Neutrophil (primary cell): ENCODE results near the gene DSCAML1.

Experiments
- H3K27ac ChIP-seq: fragments of 200-600 bp; sonication (generic); 2 replicates; pipeline ENCODE4 v1.5.1; 2016; ENCODE audit warnings: mild to moderate bottlenecking, moderate library complexity
- H3K27me3 ChIP-seq: fragments of 200-600 bp; sonication (generic); 2 replicates; pipeline ENCODE4 v1.6.0; 2016; ENCODE audit warnings: mild to moderate bottlenecking
- H3K36me3 ChIP-seq: fragments of 200-600 bp; sonication (generic); 2 replicates; pipeline ENCODE4 v1.5.1; 2017
- H3K4me1 ChIP-seq, 2 experiments: fragments of 200-600 bp in 1 of 2; sonication (generic) in 1 of 2; 1 replicate in 1 of 2; 2 replicates in 1 of 2; pipeline versions ENCODE4 v1.5.1 to v1.6.1; 2013 to 2016; ENCODE audit warnings: low read depth in 1 of 2, low read length in 1 of 2, mild to moderate bottlenecking in 1 of 2, moderate library complexity in 1 of 2; ENCODE audit not compliant: control insufficient read depth in 1 of 2, insufficient read depth in 1 of 2
- H3K4me3 ChIP-seq, 2 experiments: fragments of 200-600 bp in 1 of 2; sonication (generic) in 1 of 2; 1 replicate in 1 of 2; 2 replicates in 1 of 2; pipeline ENCODE4 v1.5.1; 2013 to 2016; ENCODE audit warnings: low read depth in 1 of 2, low read length in 1 of 2, mild to moderate bottlenecking in 1 of 2, moderate library complexity in 1 of 2
- H3K9me3 ChIP-seq: fragments of 200-600 bp; sonication (generic); 2 replicates; pipeline ENCODE4 v1.5.1; 2016
- TF ChIP-seq, protein P1 (sequence below): fragments of 200-600 bp; sonication (generic); IDR thresholded peaks from 2 replicates; pipeline ENCODE4 v1.5.1; 2016; ENCODE audit warnings: antibody characterized with exemption

Gene DSCAML1

DNA sequence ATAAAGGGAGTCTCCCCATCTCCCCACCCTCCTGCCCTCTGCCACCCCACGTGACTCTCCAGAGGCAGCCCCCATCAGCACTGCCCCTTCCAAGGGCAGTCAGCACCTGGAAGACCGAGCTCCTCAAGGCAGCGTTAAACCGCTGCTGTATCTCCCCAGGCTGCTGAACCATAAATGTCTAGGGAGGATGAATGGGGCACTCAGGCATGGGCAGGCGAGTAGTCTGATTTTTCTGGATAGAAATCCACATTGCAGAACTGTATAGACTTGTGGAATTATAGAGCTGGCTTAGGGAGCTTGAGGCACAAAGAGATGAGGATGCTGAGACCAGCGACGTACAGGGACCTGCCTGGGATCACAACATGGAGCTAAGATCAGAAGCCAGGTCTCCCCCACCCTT, 269.7 kb downstream of the DSCAML1 start:
- Histone ChIP-seq H3K36me3 (no peaks in the 10 kb centered on the region), H3K27ac (no peak overlapping the region), H3K4me1 (no peaks in the 10 kb centered on the region), H3K4me3 (no peak overlapping the region), H3K27me3 (no peaks in the 10 kb centered on the region), H3K9me3 (no peaks in the 10 kb centered on the region)
- TF ChIP-seq, protein P1, sequence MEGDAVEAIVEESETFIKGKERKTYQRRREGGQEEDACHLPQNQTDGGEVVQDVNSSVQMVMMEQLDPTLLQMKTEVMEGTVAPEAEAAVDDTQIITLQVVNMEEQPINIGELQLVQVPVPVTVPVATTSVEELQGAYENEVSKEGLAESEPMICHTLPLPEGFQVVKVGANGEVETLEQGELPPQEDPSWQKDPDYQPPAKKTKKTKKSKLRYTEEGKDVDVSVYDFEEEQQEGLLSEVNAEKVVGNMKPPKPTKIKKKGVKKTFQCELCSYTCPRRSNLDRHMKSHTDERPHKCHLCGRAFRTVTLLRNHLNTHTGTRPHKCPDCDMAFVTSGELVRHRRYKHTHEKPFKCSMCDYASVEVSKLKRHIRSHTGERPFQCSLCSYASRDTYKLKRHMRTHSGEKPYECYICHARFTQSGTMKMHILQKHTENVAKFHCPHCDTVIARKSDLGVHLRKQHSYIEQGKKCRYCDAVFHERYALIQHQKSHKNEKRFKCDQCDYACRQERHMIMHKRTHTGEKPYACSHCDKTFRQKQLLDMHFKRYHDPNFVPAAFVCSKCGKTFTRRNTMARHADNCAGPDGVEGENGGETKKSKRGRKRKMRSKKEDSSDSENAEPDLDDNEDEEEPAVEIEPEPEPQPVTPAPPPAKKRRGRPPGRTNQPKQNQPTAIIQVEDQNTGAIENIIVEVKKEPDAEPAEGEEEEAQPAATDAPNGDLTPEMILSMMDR, result no peak

- no peak overlapping the region for H3K4me3 ChIP-seq
- H3K27me3 ChIP-seq, result no peaks in the 10 kb centered on the region
- H3K4me1 ChIP-seq, result no peaks in the 10 kb centered on the region
- TF ChIP-seq, protein P1, result no peak
- H3K27ac ChIP-seq, result no peak overlapping the region
- no peaks in the 10 kb centered on the region for H3K36me3 ChIP-seq
- no peaks in the 10 kb centered on the region for H3K9me3 ChIP-seq
Measured at GRCh38 chr11:117525866-117526542, 271.0 kb downstream of the DSCAML1 start.

GRCh38 chr11:117524468-117525183, 272.4 kb downstream of the DSCAML1 start:
- Histone ChIP-seq H3K4me1 (no peaks in the 10 kb centered on the region), H3K4me3 (no peak overlapping the region), H3K9me3 (no peaks in the 10 kb centered on the region), H3K27ac (no peak overlapping the region), H3K27me3 (no peaks in the 10 kb centered on the region), H3K36me3 (no peaks in the 10 kb centered on the region)
- TF ChIP-seq, protein P1, result no peak

DNA sequence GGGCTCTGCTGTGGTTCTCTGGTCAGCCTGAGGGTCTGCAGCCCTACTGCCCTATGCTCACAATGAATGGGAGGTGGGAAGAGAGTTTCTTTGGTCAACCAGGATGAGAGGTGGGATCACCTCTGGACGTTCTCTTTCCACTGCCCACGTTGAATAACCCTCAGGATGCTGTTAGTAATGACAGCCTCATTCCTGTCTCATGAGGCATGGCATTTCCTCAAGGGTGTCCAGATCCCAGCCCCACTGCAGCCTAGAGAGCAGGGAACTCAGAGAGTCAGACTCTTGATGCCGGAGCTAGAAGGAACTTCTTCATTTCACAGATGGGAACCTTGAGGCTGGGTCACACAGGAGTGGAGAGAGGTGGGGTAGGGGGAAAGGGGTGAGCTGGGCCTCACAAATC, 273.3 kb downstream of the DSCAML1 start:
- no peaks in the 10 kb centered on the region for H3K4me1 ChIP-seq
- H3K4me3 ChIP-seq, result no peak overlapping the region
- no peaks in the 10 kb centered on the region for H3K9me3 ChIP-seq
- H3K27ac ChIP-seq, result no peak overlapping the region
- H3K27me3 ChIP-seq, result no peaks in the 10 kb centered on the region
- no peaks in the 10 kb centered on the region for H3K36me3 ChIP-seq
- TF ChIP-seq, protein P1, result no peak

- TF ChIP-seq, protein P1, result no peak
- H3K4me1 ChIP-seq, result no peaks in the 10 kb centered on the region
- no peak overlapping the region for H3K4me3 ChIP-seq
- H3K27ac ChIP-seq, result no peak overlapping the region
- H3K9me3 ChIP-seq, result no peaks in the 10 kb centered on the region
- no peaks in the 10 kb centered on the region for H3K36me3 ChIP-seq
- no peaks in the 10 kb centered on the region for H3K27me3 ChIP-seq
Measured at GRCh38 chr11:117521974-117522373, 275.0 kb downstream of the DSCAML1 start.
